Muscle of leg (tissue), 16 donors: ENCODE data around the gene COL2A1. TPM values are rescaled to one million over a fixed set of nuclear protein-coding genes. Genes with fewer than 3 reads are reported as not detected.

ENCODE experiments used
- DNase-seq: peaks from one replicate; pipeline ENCODE4 v3.0.0; 2013
- H3K27ac ChIP-seq: one replicate; pipeline ENCODE4 v1.5.1; 2013; ENCODE audit warnings: mild to moderate bottlenecking, low read length, control low read depth
- H3K27me3 ChIP-seq: one replicate; pipeline ENCODE4 v1.6.1; 2013; ENCODE audit warnings: low read length; ENCODE audit not compliant: control insufficient read depth, insufficient read depth
- H3K36me3 ChIP-seq: one replicate; pipeline ENCODE4 v1.6.1; 2013; ENCODE audit warnings: low read length; ENCODE audit not compliant: control insufficient read depth, insufficient read depth
- H3K4me1 ChIP-seq: one replicate; pipeline ENCODE4 v1.6.1; 2013; ENCODE audit warnings: low read length; ENCODE audit not compliant: control insufficient read depth, insufficient read depth
- H3K4me3 ChIP-seq: one replicate; pipeline ENCODE4 v1.5.1; 2013; ENCODE audit warnings: low read length, control low read depth
- H3K9me3 ChIP-seq: replicated peaks from 2 replicates; pipeline ENCODE4 v1.6.1; 2013; ENCODE audit warnings: low read depth, low read length; ENCODE audit not compliant: control insufficient read depth
- WGBS: methylation state at CpG from one replicate; pipeline ENCODE4 v1.1.5; 2013; ENCODE audit warnings: missing lambda C conversion rate; ENCODE audit not compliant: insufficient coverage; 5-methylcytosine and 5-hydroxymethylcytosine counted together
- long read RNA-seq, 11 donors: transcript quantifications; one replicate each; lab custom pipeline, GENCODE V29; 2026
- polyA plus RNA-seq, 8 donors: library from polyadenylated mRNA; unstranded; fragments of 120-200 nt; gene quantifications; one replicate each; pipeline versions ENCODE4 v1.2.1 to v1.2.3, GENCODE V29; 2013; ENCODE audit warnings: inconsistent platforms in 1 of 8, low replicate concordance in 1 of 8; ENCODE audit not compliant: insufficient read length in 8 of 8, insufficient read depth in 1 of 8
- total RNA-seq: library from RNA; stranded (reverse); fragments of 120-200 nt; gene quantifications from one replicate; pipeline ENCODE4 v1.2.4, GENCODE V29; 2013

The COL2A1 gene
- 88.7 TPM for total RNA-seq
- polyA plus RNA-seq, result 100 to 1,000 TPM in 1 of 8 donors, 10 to 100 TPM in 6, 1 to 10 TPM in 1; 7.6 to 185 (median 38.5) TPM
- long read RNA-seq, donor 1, partial matches to known transcripts, result 0 of 1 reads
- long read RNA-seq, donor 1, other reads (novel, unspliced or antisense), result 0 of 1 reads
- long read RNA-seq, donor 2, result 0 reads
- long read RNA-seq, donor 3, result 0 reads
- long read RNA-seq, donor 4, result 0 reads
- long read RNA-seq, donor 5, full-length matches to known transcripts, result 3 of 78 reads
- long read RNA-seq, donor 5, partial matches to known transcripts, result 75 of 78 reads
- long read RNA-seq, donor 5, other reads (novel, unspliced or antisense), result 0 of 78 reads
- long read RNA-seq, donor 6, result 0 reads
- long read RNA-seq, donor 7, result 0 reads
- long read RNA-seq, donor 8, partial matches to known transcripts, result 6 of 6 reads
- long read RNA-seq, donor 8, other reads (novel, unspliced or antisense), result 0 of 6 reads
- long read RNA-seq, donor 9, result 0 reads
- long read RNA-seq, donor 10, result 0 reads
- long read RNA-seq, donor 11, full-length matches to known transcripts, result 4 of 51 reads
- long read RNA-seq, donor 11, partial matches to known transcripts, result 47 of 51 reads
- long read RNA-seq, donor 11, other reads (novel, unspliced or antisense), result 0 of 51 reads

- Histone ChIP-seq H3K36me3 (no peaks in the 10 kb centered on the region), H3K9me3 (no peaks in the 10 kb centered on the region), H3K4me3 (peak within 1 kb of the TSS; percentile 44), H3K27ac (no peak within 1 kb of the TSS), H3K4me1 (peaks cover 45% of the 10 kb centered on the region), H3K27me3 (peaks cover 78% of the 10 kb centered on the region)
- WGBS, result under 1% methylated on average over 73 of the region's 83 CpGs
- DNase-seq, result peak; percentile 57
Observed at GRCh38 chr12:48004053-48004941, at the start of gene COL2A1. COL2A1 (minus strand) TSS chr12:48004476; CDS start chr12:48004321, 155 bp downstream.

GRCh38 chr12:48053883-48054282, 49.6 kb upstream of the COL2A1 start:
- Histone ChIP-seq H3K27ac (no peak overlapping the region), H3K27me3 (no peaks in the 10 kb centered on the region), H3K9me3 (no peaks in the 10 kb centered on the region), H3K4me1 (no peaks in the 10 kb centered on the region), H3K4me3 (no peak overlapping the region), H3K36me3 (peaks cover 22% of the 10 kb centered on the region)
- no peak for DNase-seq
- WGBS, result no CpG with 5 or more reads among the region's 4 CpGs

GRCh38 chr12:48053122-48053521, 48.8 kb upstream of the COL2A1 start:
- H3K27me3 ChIP-seq, result no peaks in the 10 kb centered on the region
- no peak for DNase-seq
- H3K36me3 ChIP-seq, result peaks cover 21% of the 10 kb centered on the region
- WGBS, result no CpG with 5 or more reads among the region's 3 CpGs
- H3K27ac ChIP-seq, result no peak overlapping the region
- no peaks in the 10 kb centered on the region for H3K9me3 ChIP-seq
- no peaks in the 10 kb centered on the region for H3K4me1 ChIP-seq
- H3K4me3 ChIP-seq, result no peak overlapping the region

GRCh38 chr12:48051681-48052080, 47.4 kb upstream of the COL2A1 start:
- WGBS, result no CpG with 5 or more reads among the region's 2 CpGs
- Histone ChIP-seq H3K4me3 (no peak overlapping the region), H3K4me1 (no peaks in the 10 kb centered on the region), H3K27me3 (no peaks in the 10 kb centered on the region), H3K36me3 (peaks cover 29% of the 10 kb centered on the region), H3K9me3 (no peaks in the 10 kb centered on the region), H3K27ac (no peak overlapping the region)
- no peak for DNase-seq

GRCh38 chr12:48050174-48050573, 45.9 kb upstream of the COL2A1 start:
- Histone ChIP-seq H3K27ac (no peak overlapping the region), H3K4me1 (no peaks in the 10 kb centered on the region), H3K4me3 (no peak overlapping the region), H3K9me3 (no peaks in the 10 kb centered on the region), H3K36me3 (peaks cover 36% of the 10 kb centered on the region), H3K27me3 (no peaks in the 10 kb centered on the region)
- no peak for DNase-seq
- WGBS, result 94% methylated on average over 5 of the region's 6 CpGs

GRCh38 chr12:48045965-48046518, 41.8 kb upstream of the COL2A1 start:
- no peaks in the 10 kb centered on the region for H3K9me3 ChIP-seq
- no peak for DNase-seq
- H3K4me3 ChIP-seq, result no peak overlapping the region
- H3K36me3 ChIP-seq, result peaks cover 47% of the 10 kb centered on the region
- WGBS, result no CpG with 5 or more reads among the region's 2 CpGs
- no peaks in the 10 kb centered on the region for H3K27me3 ChIP-seq
- no peak overlapping the region for H3K27ac ChIP-seq
- H3K4me1 ChIP-seq, result no peaks in the 10 kb centered on the region

- H3K36me3 ChIP-seq, result peaks cover 42% of the 10 kb centered on the region
- no peak overlapping the region for H3K4me3 ChIP-seq
- WGBS, result 88% methylated on average over 1 of the region's 6 CpGs
- no peaks in the 10 kb centered on the region for H3K27me3 ChIP-seq
- no peak for DNase-seq
- no peaks in the 10 kb centered on the region for H3K9me3 ChIP-seq
- H3K4me1 ChIP-seq, result no peaks in the 10 kb centered on the region
- no peak overlapping the region for H3K27ac ChIP-seq
Observed at GRCh38 chr12:48045061-48045846, 41.0 kb upstream of the COL2A1 start.

- peaks cover 37% of the 10 kb centered on the region for H3K36me3 ChIP-seq
- no peak overlapping the region for H3K27ac ChIP-seq
- no peak for DNase-seq
- H3K4me3 ChIP-seq, result no peak overlapping the region
- no peaks in the 10 kb centered on the region for H3K4me1 ChIP-seq
- 91% methylated on average over 4 of the region's 7 CpGs for WGBS
- no peaks in the 10 kb centered on the region for H3K9me3 ChIP-seq
- no peaks in the 10 kb centered on the region for H3K27me3 ChIP-seq
Observed at GRCh38 chr12:48044396-48044795, 40.1 kb upstream of the COL2A1 start.

- H3K36me3 ChIP-seq, result peaks cover 32% of the 10 kb centered on the region
- WGBS, result no CpG with 5 or more reads among the region's 4 CpGs
Observed at GRCh38 chr12:48043771-48044170, 39.5 kb upstream of the COL2A1 start.

More at GRCh38 chr12:48043771-48044170, 39.5 kb upstream of the COL2A1 start:
- H3K27ac ChIP-seq, result no peak overlapping the region
- no peak overlapping the region for H3K4me3 ChIP-seq
- H3K27me3 ChIP-seq, result no peaks in the 10 kb centered on the region
- no peaks in the 10 kb centered on the region for H3K4me1 ChIP-seq
- DNase-seq, result no peak
- no peaks in the 10 kb centered on the region for H3K9me3 ChIP-seq
